ENCODE measurements around the gene HLA-DRB1. TPM values are rescaled to one million over a fixed set of nuclear protein-coding genes. Genes with fewer than 3 reads are reported as not detected.
"Not testable (repeated sequence)": the region's sequence is repeated elsewhere in the genome, so short reads cannot be mapped to it uniquely, and the experiment has no call there.

HLA-DRB1 gene
- total RNA-seq, 4 donors from 2014 or later, result 49.8 to 260 (median 102) TPM

GRCh38 chr6:32603222-32603621 is 13.6 kb upstream of the HLA-DRB1 start:
- Histone ChIP-seq H3K4me1 (no peaks in the 10 kb centered on the region), H3K36me3 (no peaks in the 10 kb centered on the region), H3K27me3 (no peaks in the 10 kb centered on the region), H3K4me3 (no peak overlapping the region), H3K27ac (peak overlapping the region in 1 of 4 donors; percentile 55), H3K9me3 (no peaks in the 10 kb centered on the region)
- DNase-seq, result no peak
- TF ChIP-seq POLR2A (IDR thresholded peaks at IDR 0.05) (no peak), CTCF (IDR thresholded peaks at IDR 0.05) (no peak)

- Histone ChIP-seq H3K27me3 (no peaks in the 10 kb centered on the region), H3K4me3 (no peak overlapping the region), H3K36me3 (no peaks in the 10 kb centered on the region), H3K27ac (no peak overlapping the region), H3K4me1 (no peaks in the 10 kb centered on the region), H3K9me3 (no peaks in the 10 kb centered on the region)
- TF ChIP-seq CTCF (IDR thresholded peaks at IDR 0.05), result no peak
- TF ChIP-seq POLR2A (IDR thresholded peaks at IDR 0.05), result no peak
- DNase-seq, result no peak
Measured at GRCh38 chr6:32602383-32602782, 12.7 kb upstream of the HLA-DRB1 start.

- Histone ChIP-seq H3K9me3 (no peaks in the 10 kb centered on the region), H3K4me3 (no peak overlapping the region), H3K36me3 (no peaks in the 10 kb centered on the region), H3K27me3 (no peaks in the 10 kb centered on the region), H3K4me1 (no peaks in the 10 kb centered on the region), H3K27ac (no peak overlapping the region)
- TF ChIP-seq POLR2A (IDR thresholded peaks at IDR 0.05) (no peak), CTCF (IDR thresholded peaks at IDR 0.05) (no peak)
- no peak for DNase-seq
Measured at GRCh38 chr6:32597024-32597423, 7.4 kb upstream of the HLA-DRB1 start.

GRCh38 chr6:32590713-32591112 is 1.1 kb upstream of the HLA-DRB1 start:
- H3K27ac ChIP-seq, result peak overlapping the region in 1 of 4 donors; percentile 77
- not testable (repeated sequence) for H3K9me3 ChIP-seq, DNase-seq, H3K36me3 ChIP-seq, H3K4me3 ChIP-seq, H3K27me3 ChIP-seq, H3K4me1 ChIP-seq

- Histone ChIP-seq H3K4me1 (no peaks in the 10 kb centered on the region), H3K9me3 (no peaks in the 10 kb centered on the region), H3K27me3 (no peaks in the 10 kb centered on the region), H3K36me3 (no peaks in the 10 kb centered on the region), H3K27ac (peak overlapping the region in 1 of 4 donors; percentile 77), H3K4me3 (peak overlapping the region in 1 of 4 donors; percentile 38)
- DNase-seq, result no peak
- TF ChIP-seq CTCF (IDR thresholded peaks at IDR 0.05), result no peak
- TF ChIP-seq POLR2A (IDR thresholded peaks at IDR 0.05), result no peak
Measured at GRCh38 chr6:32588156-32588555, 1.5 kb downstream of the HLA-DRB1 start.

GRCh38 chr6:32583527-32583898 is 6.1 kb downstream of the HLA-DRB1 start:
- Histone ChIP-seq H3K4me1 (no peaks in the 10 kb centered on the region), H3K36me3 (no peaks in the 10 kb centered on the region), H3K4me3 (peak overlapping the region in 1 of 4 donors; percentile 12), H3K27me3 (no peaks in the 10 kb centered on the region), H3K27ac (peak overlapping the region in 1 of 4 donors; percentile 72), H3K9me3 (no peaks in the 10 kb centered on the region)
- no peak for TF ChIP-seq POLR2A (IDR thresholded peaks at IDR 0.05)
- TF ChIP-seq CTCF (IDR thresholded peaks at IDR 0.05), result no peak
- no peak for DNase-seq

Measured in Peyer's patch (tissue), 4 donors.